NCI-H1930 (cell line): ENCODE data around the gene ITGA11.
"Not testable (repeated sequence)": the region's sequence is repeated elsewhere in the genome, so short reads cannot be mapped to it uniquely, and the experiment has no call there.

Experiments
- DNase-seq, 2 experiments: peaks; one replicate each; lab custom pipeline; 2025; lab: John Stamatoyannopoulos, UW

ITGA11 gene

GRCh38 chr15:68411343-68411675 is 20.7 kb downstream of the ITGA11 start:
- no peak for DNase-seq

- DNase-seq = no peak
Measured at GRCh38 chr15:68410466-68411342, 21.3 kb downstream of the ITGA11 start.

- no peak for DNase-seq
Measured at GRCh38 chr15:68409736-68410370, 22.1 kb downstream of the ITGA11 start.

- no peak for DNase-seq
Measured at GRCh38 chr15:68408971-68409370, 23.0 kb downstream of the ITGA11 start.

GRCh38 chr15:68407886-68408881 is 23.8 kb downstream of the ITGA11 start:
- DNase-seq = no peak

GRCh38 chr15:68407141-68407885 is 24.6 kb downstream of the ITGA11 start:
- no peak for DNase-seq

GRCh38 chr15:68405378-68406250 is 26.3 kb downstream of the ITGA11 start:
- no peak for DNase-seq

GRCh38 chr15:68404056-68404798 is 27.7 kb downstream of the ITGA11 start:
- DNase-seq = no peak

GRCh38 chr15:68403161-68403941 is 28.6 kb downstream of the ITGA11 start:
- DNase-seq = no peak

GRCh38 chr15:68402432-68403160 is 29.4 kb downstream of the ITGA11 start:
- DNase-seq = no peak

GRCh38 chr15:68401496-68402431 is 30.2 kb downstream of the ITGA11 start:
- no peak for DNase-seq

- DNase-seq = no peak
Measured at GRCh38 chr15:68400066-68400456, 31.9 kb downstream of the ITGA11 start.

GRCh38 chr15:68399096-68400065 is 32.6 kb downstream of the ITGA11 start:
- DNase-seq = no peak

GRCh38 chr15:68397999-68398398 is 34.0 kb downstream of the ITGA11 start:
- not testable (repeated sequence) for DNase-seq

- no peak for DNase-seq
Measured at GRCh38 chr15:68396068-68396467, 35.9 kb downstream of the ITGA11 start.

- no peak for DNase-seq
Measured at GRCh38 chr15:68391121-68391520, 40.8 kb downstream of the ITGA11 start.
